ENCODE measurements around the gene CYP2A7.

GRCh38 chr19:40906512-40906911, 24.5 kb upstream of the CYP2A7 start:
- TF ChIP-seq, protein P1, sequence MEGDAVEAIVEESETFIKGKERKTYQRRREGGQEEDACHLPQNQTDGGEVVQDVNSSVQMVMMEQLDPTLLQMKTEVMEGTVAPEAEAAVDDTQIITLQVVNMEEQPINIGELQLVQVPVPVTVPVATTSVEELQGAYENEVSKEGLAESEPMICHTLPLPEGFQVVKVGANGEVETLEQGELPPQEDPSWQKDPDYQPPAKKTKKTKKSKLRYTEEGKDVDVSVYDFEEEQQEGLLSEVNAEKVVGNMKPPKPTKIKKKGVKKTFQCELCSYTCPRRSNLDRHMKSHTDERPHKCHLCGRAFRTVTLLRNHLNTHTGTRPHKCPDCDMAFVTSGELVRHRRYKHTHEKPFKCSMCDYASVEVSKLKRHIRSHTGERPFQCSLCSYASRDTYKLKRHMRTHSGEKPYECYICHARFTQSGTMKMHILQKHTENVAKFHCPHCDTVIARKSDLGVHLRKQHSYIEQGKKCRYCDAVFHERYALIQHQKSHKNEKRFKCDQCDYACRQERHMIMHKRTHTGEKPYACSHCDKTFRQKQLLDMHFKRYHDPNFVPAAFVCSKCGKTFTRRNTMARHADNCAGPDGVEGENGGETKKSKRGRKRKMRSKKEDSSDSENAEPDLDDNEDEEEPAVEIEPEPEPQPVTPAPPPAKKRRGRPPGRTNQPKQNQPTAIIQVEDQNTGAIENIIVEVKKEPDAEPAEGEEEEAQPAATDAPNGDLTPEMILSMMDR (IDR thresholded peaks at IDR 0.05), result no peak
- no peak for TF ChIP-seq ZFX (IDR thresholded peaks at IDR 0.05; ENCODE audit: borderline replicate concordance)
